Astrocyte (in vitro differentiated cells and primary cell): ENCODE data around the gene GCLM. TPM values are rescaled to one million over a fixed set of nuclear protein-coding genes. Genes with fewer than 3 reads are reported as not detected.
A peak's percentile ranks its signal among the peaks of the same experiment; 100 is the strongest.

Experiments
- DNase-seq: peaks from one replicate; pipeline ENCODE4 v3.0.0-alpha.2; 2010; ENCODE audit warnings: low read depth
- FAIRE-seq: peaks from 2 replicates; lab custom pipeline; 2011; peaks lifted over from hg19 to GRCh38; lab: Jason Lieb, UNC
- H2AFZ ChIP-seq: 2 replicates; pipeline ENCODE4 v1.6.0; 2012; ENCODE audit warnings: low read depth, low read length, inconsistent platforms
- H3K27ac ChIP-seq: 2 replicates; pipeline ENCODE4 v1.5.1; 2011; ENCODE audit warnings: low read depth, low read length, inconsistent platforms
- H3K27me3 ChIP-seq: 2 replicates; pipeline ENCODE4 v1.6.0; 2011; ENCODE audit warnings: low read length, inconsistent platforms; ENCODE audit not compliant: insufficient read depth
- H3K36me3 ChIP-seq: 2 replicates; pipeline ENCODE4 v1.5.1; 2011; ENCODE audit warnings: low read length, inconsistent platforms; ENCODE audit not compliant: insufficient read depth
- H3K4me1 ChIP-seq: 2 replicates; pipeline ENCODE4 v1.5.1; 2011; ENCODE audit warnings: low read length, inconsistent platforms; ENCODE audit not compliant: insufficient read depth
- H3K4me2 ChIP-seq: 2 replicates; pipeline ENCODE4 v1.6.0; 2012; ENCODE audit warnings: low read length, inconsistent platforms
- H3K4me3 ChIP-seq: 2 replicates; pipeline ENCODE4 v1.5.1; 2011; ENCODE audit warnings: low read depth, mild to moderate bottlenecking, low read length, inconsistent platforms; ENCODE audit not compliant: insufficient read depth
- H3K79me2 ChIP-seq: 2 replicates; pipeline ENCODE4 v1.6.0; 2012; ENCODE audit warnings: mild to moderate bottlenecking, low read length, inconsistent platforms; ENCODE audit not compliant: insufficient read depth
- H3K9ac ChIP-seq: 2 replicates; pipeline ENCODE4 v1.6.0; 2012; ENCODE audit warnings: mild to moderate bottlenecking, low read length, inconsistent platforms
- H3K9me3 ChIP-seq: 2 replicates; pipeline ENCODE4 v1.5.1; 2012; ENCODE audit warnings: low read depth, mild to moderate bottlenecking, low read length, inconsistent platforms; ENCODE audit not compliant: insufficient read depth
- H4K20me1 ChIP-seq: 2 replicates; pipeline ENCODE4 v1.6.0; 2012; ENCODE audit warnings: low read length, inconsistent platforms; ENCODE audit not compliant: insufficient read depth
- H3K27ac Mint-ChIP-seq: one replicate; pipeline ENCODE4 v1.8.0; 2021; ENCODE audit warnings: mild to moderate bottlenecking, mixed read lengths; ENCODE audit not compliant: unreplicated experiment
- H3K27me3 Mint-ChIP-seq: one replicate; pipeline ENCODE4 v1.8.0; 2021; ENCODE audit warnings: low read depth, mixed read lengths; ENCODE audit not compliant: unreplicated experiment
- H3K36me3 Mint-ChIP-seq: one replicate; pipeline ENCODE4 v1.8.0; 2021; ENCODE audit warnings: low read depth, mixed read lengths; ENCODE audit not compliant: unreplicated experiment
- H3K4me1 Mint-ChIP-seq: one replicate; pipeline ENCODE4 v1.8.0; 2021; ENCODE audit warnings: low read depth, mixed read lengths; ENCODE audit not compliant: unreplicated experiment
- H3K4me3 Mint-ChIP-seq: one replicate; pipeline ENCODE4 v1.8.0; 2021; ENCODE audit warnings: mild to moderate bottlenecking, moderate library complexity, mixed read lengths; ENCODE audit not compliant: unreplicated experiment
- H3K9me3 Mint-ChIP-seq: one replicate; pipeline ENCODE4 v1.8.0; 2021; ENCODE audit warnings: mild to moderate bottlenecking, mixed read lengths; ENCODE audit not compliant: unreplicated experiment
- EZH2 ChIP-seq: IDR thresholded peaks from 2 replicates; pipeline ENCODE4 v1.6.1; 2012; ENCODE audit warnings: mild to moderate bottlenecking, low read length, inconsistent platforms; ENCODE audit not compliant: insufficient read depth
- total RNA-seq: library from RNA; stranded (reverse); gene quantifications from 2 replicates; pipeline ENCODE4 v1.2.1, GENCODE V29; 2021
- TF ChIP-seq, protein P1 (sequence below): IDR thresholded peaks from 2 replicates; pipeline ENCODE4 v1.5.1; 2011; ENCODE audit warnings: low read depth, mild to moderate bottlenecking, inconsistent platforms, low read length, moderate library complexity; ENCODE audit not compliant: insufficient read depth

GCLM gene
- total RNA-seq, 1 donor from 2014 or later: 27.5 TPM

DNA sequence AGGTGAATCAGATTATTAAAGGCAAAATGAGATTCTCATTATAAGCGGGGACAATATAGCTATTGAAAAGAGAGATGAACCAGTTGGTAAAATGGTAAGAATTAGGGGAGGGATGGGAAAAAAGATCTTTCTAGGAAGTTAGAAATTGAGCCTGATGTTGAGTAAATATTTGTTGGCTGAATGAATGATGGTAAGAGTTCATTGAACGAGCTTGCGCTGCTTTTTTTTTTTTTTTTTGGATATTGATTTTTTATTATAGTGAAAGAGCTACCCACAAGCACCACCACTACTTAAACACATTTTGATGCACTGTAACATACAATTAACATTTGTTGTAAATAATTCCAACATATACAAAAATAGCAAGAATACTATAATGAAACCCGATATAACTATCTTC, 1.1 kb upstream of the GCLM start:
- peaks cover 10% of the 10 kb centered on the region for H3K4me1 ChIP-seq
- peaks cover 31% of the 10 kb centered on the region for H4K20me1 ChIP-seq
- H3K36me3 ChIP-seq: no peaks in the 10 kb centered on the region
- Mint-ChIP-seq H3K4me1 (peaks cover 13% of the 10 kb centered on the region), H3K27ac (peak overlapping the region; percentile 86), H3K36me3 (no peaks in the 10 kb centered on the region), H3K9me3 (peaks cover 7% of the 10 kb centered on the region), H3K27me3 (peaks cover 5% of the 10 kb centered on the region), H3K4me3 (peak overlapping the region; percentile 85)
- H3K4me2 ChIP-seq: peak overlapping the region; percentile 95
- H3K27ac ChIP-seq: no peak overlapping the region
- FAIRE-seq (no peak), DNase-seq (no peak)
- TF ChIP-seq EZH2: no peak
- TF ChIP-seq, protein P1, sequence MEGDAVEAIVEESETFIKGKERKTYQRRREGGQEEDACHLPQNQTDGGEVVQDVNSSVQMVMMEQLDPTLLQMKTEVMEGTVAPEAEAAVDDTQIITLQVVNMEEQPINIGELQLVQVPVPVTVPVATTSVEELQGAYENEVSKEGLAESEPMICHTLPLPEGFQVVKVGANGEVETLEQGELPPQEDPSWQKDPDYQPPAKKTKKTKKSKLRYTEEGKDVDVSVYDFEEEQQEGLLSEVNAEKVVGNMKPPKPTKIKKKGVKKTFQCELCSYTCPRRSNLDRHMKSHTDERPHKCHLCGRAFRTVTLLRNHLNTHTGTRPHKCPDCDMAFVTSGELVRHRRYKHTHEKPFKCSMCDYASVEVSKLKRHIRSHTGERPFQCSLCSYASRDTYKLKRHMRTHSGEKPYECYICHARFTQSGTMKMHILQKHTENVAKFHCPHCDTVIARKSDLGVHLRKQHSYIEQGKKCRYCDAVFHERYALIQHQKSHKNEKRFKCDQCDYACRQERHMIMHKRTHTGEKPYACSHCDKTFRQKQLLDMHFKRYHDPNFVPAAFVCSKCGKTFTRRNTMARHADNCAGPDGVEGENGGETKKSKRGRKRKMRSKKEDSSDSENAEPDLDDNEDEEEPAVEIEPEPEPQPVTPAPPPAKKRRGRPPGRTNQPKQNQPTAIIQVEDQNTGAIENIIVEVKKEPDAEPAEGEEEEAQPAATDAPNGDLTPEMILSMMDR: no peak
- no peak overlapping the region for H2AFZ ChIP-seq
- H3K27me3 ChIP-seq: no peaks in the 10 kb centered on the region
- H3K9ac ChIP-seq: no peak overlapping the region
- no peaks in the 10 kb centered on the region for H3K9me3 ChIP-seq
- no peak overlapping the region for H3K4me3 ChIP-seq
- H3K79me2 ChIP-seq: peaks cover 36% of the 10 kb centered on the region

DNA sequence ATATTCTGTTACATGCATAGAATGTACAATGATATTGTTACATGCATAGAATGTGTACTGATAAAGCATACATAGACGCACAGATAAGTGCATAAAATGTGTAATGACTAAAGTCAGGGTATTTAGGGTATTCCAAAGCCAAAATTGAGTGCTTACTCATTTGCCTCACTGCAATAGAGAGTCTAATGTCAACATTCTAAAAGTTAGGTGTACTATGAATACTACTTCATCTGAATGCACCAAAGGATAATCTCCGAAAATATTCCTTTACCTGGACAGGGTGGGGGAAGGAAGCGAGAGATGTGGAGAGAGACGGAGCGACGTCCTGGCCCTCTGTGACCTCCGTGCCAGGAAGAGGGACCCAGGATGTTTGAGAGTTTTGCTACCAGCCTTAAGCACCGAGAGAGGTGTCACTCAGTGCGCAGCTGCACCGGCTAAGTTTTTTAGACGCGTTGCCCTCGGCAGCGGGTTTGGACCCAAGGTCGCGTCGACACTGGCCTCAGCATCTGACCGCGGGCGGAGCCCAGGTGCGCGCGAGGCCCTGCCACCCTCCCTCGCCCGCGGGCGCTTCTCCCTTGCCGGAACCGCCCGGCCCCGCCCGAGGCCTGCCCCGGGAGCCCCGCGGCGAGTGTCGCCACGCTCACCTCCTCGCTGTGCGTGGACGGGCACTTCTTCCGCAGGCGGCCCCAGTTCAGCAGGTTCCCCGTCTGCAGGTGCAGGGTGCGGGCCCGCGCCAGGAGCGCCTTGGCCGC, 660 bp downstream of the GCLM start:
- H3K9me3 Mint-ChIP-seq: peaks cover 2% of the 10 kb centered on the region
- no peaks in the 10 kb centered on the region for H3K36me3 Mint-ChIP-seq
- Histone ChIP-seq H3K27ac (peak overlapping the region; percentile 61), H3K9me3 (no peaks in the 10 kb centered on the region), H3K4me2 (peak overlapping the region; percentile 95), H3K9ac (peak overlapping the region; percentile 86), H3K4me1 (peaks cover 13% of the 10 kb centered on the region), H3K27me3 (no peaks in the 10 kb centered on the region), H3K4me3 (peak overlapping the region; percentile 91), H2AFZ (peak overlapping the region; percentile 72), H4K20me1 (peaks cover 45% of the 10 kb centered on the region), H3K79me2 (peaks cover 54% of the 10 kb centered on the region), H3K36me3 (no peaks in the 10 kb centered on the region)
- peak overlapping the region; percentile 94 for H3K4me3 Mint-ChIP-seq
- H3K27ac Mint-ChIP-seq: peak overlapping the region; percentile 86
- H3K4me1 Mint-ChIP-seq: peaks cover 13% of the 10 kb centered on the region
- FAIRE-seq (no peak), DNase-seq (no peak)
- peaks cover under 1% of the 10 kb centered on the region for H3K27me3 Mint-ChIP-seq
- TF ChIP-seq EZH2: no peak
- TF ChIP-seq, protein P1: no peak

DNA sequence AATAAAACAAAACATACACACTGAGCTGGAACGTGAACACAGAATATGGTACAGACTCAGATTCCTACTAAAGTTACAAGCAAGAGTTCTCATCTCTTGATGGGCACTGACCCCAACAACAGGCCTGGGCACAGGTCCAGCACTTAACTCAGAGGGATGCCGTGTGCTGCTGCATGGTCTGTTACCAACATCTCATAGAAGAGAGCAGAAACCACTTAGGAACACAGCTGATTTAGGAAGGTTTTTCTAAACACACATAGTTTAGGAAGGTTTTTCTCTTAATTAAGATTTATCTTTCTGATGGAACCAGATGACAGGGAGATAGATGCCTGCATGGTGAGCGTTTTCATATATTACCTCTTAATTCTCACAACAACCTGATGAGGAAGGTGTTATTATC, 1.5 kb downstream of the GCLM start:
- DNase-seq (peak; percentile 44), FAIRE-seq (no peak)
- Mint-ChIP-seq H3K27ac (no peak overlapping the region), H3K4me1 (peaks cover 13% of the 10 kb centered on the region), H3K36me3 (no peaks in the 10 kb centered on the region), H3K27me3 (no peaks in the 10 kb centered on the region), H3K9me3 (peaks cover 2% of the 10 kb centered on the region), H3K4me3 (peak overlapping the region; percentile 94)
- peak overlapping the region; percentile 86 for H3K9ac ChIP-seq
- H3K27ac ChIP-seq: no peak overlapping the region
- peaks cover 45% of the 10 kb centered on the region for H4K20me1 ChIP-seq
- H3K79me2 ChIP-seq: peaks cover 60% of the 10 kb centered on the region
- no peak for TF ChIP-seq EZH2
- TF ChIP-seq, protein P1: no peak
- H3K27me3 ChIP-seq: no peaks in the 10 kb centered on the region
- H2AFZ ChIP-seq: no peak overlapping the region
- peak overlapping the region; percentile 91 for H3K4me3 ChIP-seq
- H3K36me3 ChIP-seq: no peaks in the 10 kb centered on the region
- H3K9me3 ChIP-seq: no peaks in the 10 kb centered on the region
- peaks cover 13% of the 10 kb centered on the region for H3K4me1 ChIP-seq
- peak overlapping the region; percentile 95 for H3K4me2 ChIP-seq
